NCI-H146 treated with DMSO at 0.1 percent for 48 hours (cell line): ENCODE measurements around the gene GALNT9.

Experiments used
- DNase-seq: peaks from one replicate; lab custom pipeline; 2025; ENCODE audit not compliant: unreplicated experiment; lab: John Stamatoyannopoulos, UW

GALNT9 gene

DNA sequence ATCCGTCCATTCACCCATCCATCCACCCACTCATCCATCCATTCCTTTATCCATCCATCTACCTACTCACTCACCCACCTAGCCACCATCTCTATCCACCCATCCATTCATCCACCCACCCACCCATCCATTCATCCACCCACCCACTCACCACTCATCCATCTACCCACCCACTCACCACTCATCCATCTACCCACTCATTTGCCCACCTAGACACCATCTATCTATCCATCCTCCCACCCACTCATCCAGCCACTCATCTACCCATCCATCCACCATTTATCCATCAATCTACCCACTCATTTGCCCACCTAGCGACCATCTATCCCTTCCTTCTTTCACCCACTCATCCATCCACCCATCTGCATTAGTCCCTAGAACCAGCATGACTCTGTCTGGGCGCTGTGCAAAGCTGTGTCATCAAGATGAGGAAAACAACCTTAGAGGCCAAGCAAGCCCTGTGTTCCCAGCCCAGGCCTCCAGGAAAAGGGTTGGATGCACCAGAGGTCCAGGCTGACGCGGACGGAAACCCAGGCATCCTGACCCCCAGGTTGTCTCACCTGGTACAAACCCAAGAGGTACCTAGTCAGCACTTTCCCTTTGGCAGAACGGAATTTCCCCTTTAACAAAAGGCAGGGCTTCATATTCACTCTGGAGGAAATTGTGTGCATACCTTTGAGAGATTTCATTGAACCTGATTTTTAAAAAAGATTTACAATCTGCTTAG is 111.4 kb downstream of the GALNT9 start:
- no peak for DNase-seq

DNA sequence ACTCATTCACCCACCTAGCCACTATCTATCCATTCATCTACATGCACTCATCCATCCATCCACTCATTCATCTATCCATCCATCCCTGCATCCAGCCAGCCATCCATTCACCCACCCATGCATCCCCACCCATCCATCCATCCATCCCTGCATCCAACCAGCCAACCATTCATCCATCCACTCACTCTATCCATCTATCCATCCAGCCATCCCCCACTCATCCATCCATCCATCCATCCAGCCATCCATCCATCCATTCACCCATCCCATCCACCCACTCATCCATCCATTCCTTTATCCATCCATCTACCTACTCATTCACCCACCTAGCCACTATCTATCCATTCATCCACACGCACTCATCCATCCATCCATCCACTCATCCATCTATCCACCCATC is 112.0 kb downstream of the GALNT9 start:
- DNase-seq: no peak

GRCh38 chr12:132216354-132216987 is 112.9 kb downstream of the GALNT9 start:
- DNase-seq: no peak

GRCh38 chr12:132215299-132215989 is 113.9 kb downstream of the GALNT9 start:
- no peak for DNase-seq

DNA sequence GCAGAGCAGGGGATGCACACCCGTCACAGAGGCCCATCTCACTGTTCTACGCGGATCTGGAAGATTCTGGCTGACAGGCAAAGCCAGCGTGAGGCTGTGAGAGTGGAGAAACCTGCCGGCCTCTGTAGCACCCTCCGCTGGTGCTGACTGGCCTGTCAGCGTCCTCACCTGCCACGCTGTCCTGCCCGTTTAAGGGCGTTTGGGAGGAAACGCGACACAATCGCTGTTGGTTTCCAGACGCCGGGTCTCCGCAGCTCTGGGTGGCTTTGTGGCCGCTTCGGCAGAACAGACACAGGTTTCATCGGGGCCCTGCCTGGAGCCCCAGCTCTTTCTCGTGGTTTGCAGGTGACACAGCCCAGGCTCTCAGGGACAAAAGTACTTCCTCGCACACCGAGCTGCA is 114.5 kb downstream of the GALNT9 start:
- DNase-seq: no peak

GRCh38 chr12:132214161-132214476 is 115.3 kb downstream of the GALNT9 start:
- no peak for DNase-seq

DNA sequence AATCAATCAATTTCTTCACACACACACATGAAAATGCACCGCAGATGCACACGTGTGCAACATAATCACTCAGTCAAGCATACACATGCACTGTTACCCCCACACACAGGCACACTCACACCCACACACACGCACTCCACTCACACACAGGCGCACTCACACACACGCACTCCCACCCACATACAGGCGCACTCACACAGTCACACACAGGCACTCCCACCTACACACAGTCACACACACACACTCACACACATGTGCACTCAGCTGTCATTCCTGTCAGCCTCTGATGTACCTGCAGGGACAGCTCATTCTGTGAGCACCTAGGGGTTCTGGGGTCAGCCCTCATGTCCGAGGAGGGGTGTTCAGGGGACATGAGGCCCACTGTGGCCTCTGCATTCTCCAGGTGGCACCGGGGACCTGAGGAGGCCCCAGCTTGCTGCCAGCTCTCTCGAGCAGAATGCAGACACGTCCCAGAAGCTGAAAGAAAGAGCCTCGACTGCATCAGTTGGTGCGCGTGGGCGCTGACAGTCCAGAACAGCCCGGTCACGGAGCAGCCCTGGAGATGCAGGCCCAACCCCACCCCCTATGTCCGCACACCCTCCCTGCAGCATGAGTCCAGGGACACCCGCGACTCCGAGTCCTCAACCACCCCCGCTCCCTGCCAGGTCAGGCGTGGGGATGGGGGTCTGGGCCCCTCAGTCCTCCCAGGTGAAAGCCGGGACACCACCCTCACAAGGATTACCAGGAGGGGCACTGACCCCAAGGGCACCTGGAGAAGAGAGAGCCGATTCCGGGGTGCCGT is 115.8 kb downstream of the GALNT9 start:
- DNase-seq: no peak

DNA sequence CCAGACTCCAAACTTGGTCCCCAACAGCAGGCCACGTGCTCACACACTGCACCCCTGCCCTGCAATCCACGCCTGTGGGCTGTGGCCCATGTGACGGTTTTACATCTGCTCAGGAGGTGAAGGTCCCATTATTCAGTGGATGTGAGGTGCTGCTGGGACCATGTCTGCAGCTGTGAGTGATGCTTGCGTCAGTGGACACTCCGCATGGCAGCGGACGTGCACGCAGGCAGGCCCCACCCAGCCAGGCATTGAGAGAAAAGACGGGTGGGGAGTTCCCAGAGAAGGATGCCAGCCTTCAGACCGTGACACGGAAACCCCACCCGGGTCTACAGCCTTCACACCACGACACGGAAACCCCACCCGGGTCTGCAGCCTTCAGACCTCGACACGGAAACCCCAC is 117.6 kb downstream of the GALNT9 start:
- no peak for DNase-seq

DNA sequence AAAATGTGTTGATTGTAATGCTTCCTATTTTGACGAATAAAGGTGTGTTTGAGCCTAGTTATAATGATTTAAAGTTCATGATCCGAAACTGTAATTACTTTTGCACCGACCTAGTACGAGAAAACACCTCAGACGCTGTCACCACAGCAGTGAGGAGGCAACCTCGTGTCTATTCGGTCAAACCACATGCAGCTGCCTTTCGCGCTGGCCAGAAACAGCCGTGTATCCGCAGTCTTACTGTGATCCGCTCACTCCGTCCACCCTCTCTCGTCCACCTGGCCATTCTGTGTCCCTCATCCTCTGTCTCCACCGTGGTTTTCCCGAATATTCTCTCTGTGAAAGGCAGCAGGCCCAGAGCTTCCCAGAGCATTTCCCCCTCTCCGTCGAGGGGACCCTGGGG is 118.1 kb downstream of the GALNT9 start:
- DNase-seq: no peak

DNA sequence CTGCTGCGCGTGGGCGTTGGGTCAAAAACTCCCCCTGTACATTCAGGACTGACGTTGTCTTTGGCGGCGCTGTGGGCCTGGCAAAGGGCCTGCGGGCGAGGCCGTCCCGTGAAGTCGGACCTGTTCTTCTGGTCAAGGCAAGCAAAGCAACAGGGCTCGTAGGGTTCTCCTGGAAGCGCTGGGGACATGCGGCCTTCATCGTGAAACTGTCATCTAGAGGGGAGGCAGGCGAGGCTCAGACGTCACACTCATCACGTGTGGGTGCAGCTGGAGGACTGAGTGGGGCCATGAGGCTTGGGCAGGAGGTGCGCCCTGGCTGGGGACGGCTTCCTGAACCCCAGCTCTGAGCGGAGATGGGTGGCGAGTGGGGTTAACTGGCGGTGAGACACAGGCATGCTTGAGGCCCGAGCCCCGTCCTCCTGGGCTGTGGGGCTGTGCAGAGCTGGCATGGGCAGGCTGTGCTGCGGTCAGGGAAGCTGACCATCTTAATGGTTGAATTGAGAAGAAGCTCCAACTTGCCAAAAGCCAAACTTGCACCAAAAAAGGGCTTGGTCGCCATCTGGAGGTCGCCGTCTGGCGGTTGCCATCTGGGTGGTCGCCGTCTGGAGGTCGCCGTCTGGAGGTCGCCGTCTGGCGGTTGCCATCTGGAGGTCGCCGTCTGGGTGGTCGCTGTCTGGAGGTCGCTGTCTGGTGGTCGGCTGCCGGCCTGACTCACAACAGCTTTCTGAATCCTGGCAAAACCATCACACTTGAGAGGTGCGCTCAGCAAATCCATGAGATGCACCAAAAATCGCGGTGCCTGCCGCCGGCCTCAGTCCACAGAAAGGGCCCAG is 119.0 kb downstream of the GALNT9 start:
- DNase-seq: no peak

- DNase-seq: no peak
Observed at GRCh38 chr12:132209619-132210222, 119.7 kb downstream of the GALNT9 start.

DNA sequence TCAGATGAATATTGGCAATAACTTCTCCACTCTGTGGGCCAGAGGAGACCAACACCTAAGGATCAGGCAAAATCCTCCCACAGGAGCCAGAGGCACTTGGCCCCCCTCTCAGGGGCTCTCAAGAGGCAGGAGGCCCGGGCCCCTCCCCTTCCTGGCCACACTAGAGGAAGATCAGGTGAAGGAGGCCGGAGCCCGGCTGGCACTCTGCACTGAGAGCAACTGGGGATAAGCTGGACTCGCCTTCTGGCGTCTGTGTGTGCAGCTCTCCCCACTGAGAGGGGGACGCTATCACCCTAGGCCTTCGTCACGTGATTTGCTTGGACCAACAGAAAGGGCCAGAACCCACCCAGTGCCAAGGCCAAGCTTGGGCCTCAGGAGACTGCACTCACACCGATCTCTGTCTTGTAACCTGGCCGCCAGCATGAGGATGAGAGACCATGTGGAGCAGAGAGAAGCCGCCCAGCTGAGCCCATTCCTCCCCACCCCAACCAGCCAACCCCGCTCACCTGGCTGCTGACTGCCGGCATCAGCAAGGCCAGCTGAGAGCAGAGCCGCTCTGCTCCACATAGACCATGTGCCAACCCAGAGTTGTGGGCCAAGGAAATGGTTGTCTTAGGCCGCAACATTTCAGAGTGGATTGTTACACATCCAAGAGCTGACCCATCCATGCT is 121.1 kb downstream of the GALNT9 start:
- no peak for DNase-seq

GRCh38 chr12:132207083-132207775 is 122.2 kb downstream of the GALNT9 start:
- no peak for DNase-seq

GRCh38 chr12:132206046-132206434 is 123.3 kb downstream of the GALNT9 start:
- no peak for DNase-seq

DNA sequence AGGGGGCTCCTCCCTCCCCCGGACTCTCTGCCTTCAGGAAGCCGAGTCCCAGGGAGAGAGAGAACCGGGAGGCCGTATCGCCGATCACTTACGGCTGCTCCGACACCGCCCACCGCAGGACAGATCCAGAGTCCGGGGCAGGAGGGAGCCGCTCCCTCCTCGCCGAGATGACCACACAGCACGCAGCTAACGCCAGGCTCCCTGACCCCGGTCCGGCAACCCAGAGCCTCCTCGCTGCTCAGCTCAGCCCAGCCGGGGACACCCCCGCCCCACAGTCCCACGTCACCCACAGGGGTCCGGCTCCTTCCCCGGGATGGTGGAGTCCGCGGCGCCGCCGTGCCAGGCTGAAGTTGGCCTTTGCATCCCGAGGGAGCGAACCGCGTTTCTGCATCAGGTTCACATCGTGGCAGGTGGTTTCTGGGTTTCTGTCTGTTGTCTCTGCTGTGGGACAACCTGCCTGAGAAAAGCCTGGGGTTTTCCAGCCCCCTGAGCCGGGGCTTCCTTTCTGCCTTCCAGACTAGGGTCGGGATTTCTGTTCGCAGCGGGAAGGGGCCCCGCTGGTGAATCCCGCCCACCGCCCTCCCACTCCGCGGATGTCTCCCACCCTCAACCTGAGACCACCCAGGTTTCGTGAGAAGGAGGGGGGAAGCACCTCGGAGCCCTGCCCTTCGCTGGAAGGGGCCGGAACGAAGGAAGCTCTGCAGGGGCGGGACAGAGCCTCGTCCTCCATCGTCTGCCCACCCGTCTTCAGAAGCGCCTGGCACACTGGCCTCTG is 123.9 kb downstream of the GALNT9 start:
- no peak for DNase-seq

DNA sequence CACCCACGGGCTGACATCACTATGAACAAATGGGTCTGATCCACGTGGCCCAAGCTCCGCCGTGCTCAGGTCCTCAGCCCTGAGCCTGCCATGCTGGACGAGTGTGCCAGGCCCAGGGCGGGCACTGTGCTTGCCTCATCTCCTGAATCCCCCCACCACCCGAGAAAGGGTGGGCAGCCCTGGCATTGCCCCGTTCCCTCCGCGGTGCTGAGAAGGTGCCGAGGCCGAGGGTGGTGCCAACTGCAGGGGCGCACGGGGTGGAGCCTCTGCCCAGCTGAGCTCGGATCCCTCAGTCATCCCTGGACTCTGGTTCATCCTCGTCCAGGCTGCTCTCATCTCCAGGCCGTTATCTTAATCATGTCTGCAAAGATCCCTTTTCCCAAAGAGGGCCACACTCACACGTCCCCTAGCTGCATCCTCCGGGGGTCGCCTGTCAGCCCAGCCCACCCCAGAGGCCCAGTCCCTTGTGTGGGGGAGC is 124.6 kb downstream of the GALNT9 start:
- DNase-seq: no peak

GRCh38 chr12:132204063-132204792 is 125.2 kb downstream of the GALNT9 start:
- no peak for DNase-seq
